SH-SY5Y (cell line): ENCODE measurements around the gene ERAS.

ENCODE experiments used
- GATA2 ChIP-seq: IDR thresholded peaks from 2 replicates; pipeline ENCODE4 v1.6.1; 2011; ENCODE audit warnings: mild to moderate bottlenecking, low read depth, low read length
- GATA3 ChIP-seq: IDR thresholded peaks from 2 replicates; pipeline ENCODE4 v1.6.1; 2011; ENCODE audit warnings: low read depth, mild to moderate bottlenecking, low read length, moderate library complexity

The ERAS gene

GRCh38 chrX:48816014-48816810 lies 10.1 kb upstream of the ERAS start:
- no peak for TF ChIP-seq GATA3
- TF ChIP-seq GATA2, result no peak

DNA sequence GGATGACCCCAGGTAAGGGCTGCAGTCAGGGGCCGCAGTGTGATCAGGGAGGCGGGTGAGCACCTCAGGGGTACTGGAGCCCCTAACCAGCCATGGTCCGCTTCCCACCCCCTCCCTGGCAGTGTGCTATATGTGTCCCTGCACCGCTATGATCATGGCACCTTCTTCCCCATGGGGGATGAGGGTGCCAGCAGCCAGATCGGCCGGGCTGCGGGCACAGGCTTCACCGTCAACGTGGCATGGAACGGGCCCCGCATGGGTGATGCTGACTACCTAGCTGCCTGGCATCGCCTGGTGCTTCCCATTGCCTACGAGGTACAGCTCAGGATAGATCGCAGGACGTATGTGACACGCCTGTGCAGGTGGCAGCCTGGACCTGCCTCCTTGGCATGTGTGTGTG lies 8.2 kb upstream of the ERAS start:
- TF ChIP-seq GATA3, result no peak
- TF ChIP-seq GATA2, result no peak

DNA sequence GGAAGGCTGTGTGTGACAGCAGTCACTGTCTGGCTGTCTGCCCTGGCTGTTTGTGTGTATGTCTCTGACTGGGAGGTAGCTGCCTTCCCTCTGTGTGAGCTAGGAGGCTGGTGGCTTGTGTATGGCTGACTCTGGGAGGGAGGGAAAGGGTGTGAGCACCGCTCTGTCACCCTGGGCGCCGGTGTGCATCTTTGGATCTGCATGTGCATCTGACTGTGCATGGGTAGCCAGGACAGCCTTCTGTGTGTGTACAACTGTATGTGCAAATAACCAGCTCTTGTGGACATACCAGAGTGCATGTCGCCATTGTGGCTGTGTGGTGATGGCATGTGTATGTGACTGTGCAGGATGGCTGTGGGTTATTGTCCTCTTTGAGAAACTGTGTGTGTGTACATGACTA lies 7.4 kb upstream of the ERAS start:
- TF ChIP-seq GATA3, result no peak
- no peak for TF ChIP-seq GATA2

DNA sequence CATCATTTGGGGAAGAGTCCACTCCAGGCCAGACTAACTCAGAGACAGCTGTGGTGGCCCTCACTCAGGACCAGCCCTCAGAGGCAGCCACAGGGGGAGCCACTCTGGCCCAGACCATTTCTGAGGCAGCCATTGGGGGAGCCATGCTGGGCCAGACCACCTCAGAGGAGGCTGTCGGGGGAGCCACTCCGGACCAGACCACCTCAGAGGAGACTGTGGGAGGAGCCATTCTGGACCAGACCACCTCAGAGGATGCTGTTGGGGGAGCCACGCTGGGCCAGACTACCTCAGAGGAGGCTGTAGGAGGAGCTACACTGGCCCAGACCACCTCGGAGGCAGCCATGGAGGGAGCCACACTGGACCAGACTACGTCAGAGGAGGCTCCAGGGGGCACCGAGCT lies 3.3 kb upstream of the ERAS start:
- no peak for TF ChIP-seq GATA2
- no peak for TF ChIP-seq GATA3

DNA sequence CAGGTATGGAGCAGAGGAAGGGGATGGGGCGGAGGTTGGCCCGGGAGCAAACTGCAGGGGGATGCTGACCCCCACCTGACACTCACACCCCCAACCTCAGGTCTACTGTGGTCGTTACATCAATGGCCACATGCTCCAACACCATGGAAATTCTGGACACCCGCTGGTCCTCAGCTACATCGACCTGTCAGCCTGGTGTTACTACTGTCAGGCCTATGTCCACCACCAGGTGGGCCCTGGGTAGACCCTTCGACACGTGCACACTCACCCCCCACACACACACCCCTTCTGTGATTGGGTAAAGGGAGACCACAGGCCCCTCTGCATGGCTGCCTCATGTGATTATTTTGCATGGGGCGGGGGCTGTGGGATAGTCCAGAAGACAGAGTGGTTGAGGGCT lies 2.2 kb upstream of the ERAS start:
- TF ChIP-seq GATA2 (no peak), GATA3 (no peak)

- TF ChIP-seq GATA3, result no peak
- no peak for TF ChIP-seq GATA2
These were observed 752 bp downstream of the ERAS start for GRCh38 chrX:48826876-48827653.

- no peak for TF ChIP-seq GATA2
These were observed 1.3 kb downstream of the ERAS start for GRCh38 chrX:48827654-48827968.

DNA sequence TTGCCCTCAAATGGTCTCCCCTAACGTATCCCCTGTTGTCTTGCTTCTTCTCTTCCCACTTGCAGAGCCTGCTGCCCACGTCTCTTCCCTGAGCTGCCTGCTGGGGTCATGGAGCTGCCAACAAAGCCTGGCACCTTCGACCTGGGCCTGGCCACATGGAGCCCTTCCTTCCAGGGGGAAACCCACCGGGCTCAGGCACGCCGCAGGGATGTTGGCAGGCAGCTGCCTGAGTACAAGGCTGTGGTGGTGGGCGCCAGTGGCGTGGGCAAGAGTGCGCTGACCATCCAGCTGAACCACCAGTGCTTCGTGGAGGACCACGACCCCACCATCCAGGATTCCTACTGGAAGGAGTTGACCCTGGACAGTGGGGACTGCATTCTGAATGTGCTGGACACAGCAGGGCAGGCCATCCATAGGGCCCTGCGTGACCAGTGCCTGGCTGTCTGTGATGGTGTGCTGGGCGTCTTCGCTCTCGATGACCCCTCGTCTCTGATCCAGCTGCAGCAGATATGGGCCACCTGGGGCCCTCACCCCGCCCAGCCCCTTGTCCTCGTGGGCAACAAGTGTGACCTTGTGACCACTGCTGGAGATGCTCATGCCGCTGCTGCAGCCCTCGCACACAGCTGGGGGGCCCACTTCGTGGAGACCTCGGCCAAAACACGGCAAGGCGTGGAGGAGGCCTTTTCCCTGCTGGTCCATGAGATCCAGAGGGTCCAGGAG lies 2.9 kb downstream of the ERAS start:
- no peak for TF ChIP-seq GATA2
- TF ChIP-seq GATA3, result no peak

- TF ChIP-seq GATA3, result no peak
- no peak for TF ChIP-seq GATA2
These were observed 5.0 kb downstream of the ERAS start for GRCh38 chrX:48831136-48831908.

- TF ChIP-seq GATA3 (no peak), GATA2 (no peak)
These were observed 5.6 kb downstream of the ERAS start for GRCh38 chrX:48831909-48832291.

DNA sequence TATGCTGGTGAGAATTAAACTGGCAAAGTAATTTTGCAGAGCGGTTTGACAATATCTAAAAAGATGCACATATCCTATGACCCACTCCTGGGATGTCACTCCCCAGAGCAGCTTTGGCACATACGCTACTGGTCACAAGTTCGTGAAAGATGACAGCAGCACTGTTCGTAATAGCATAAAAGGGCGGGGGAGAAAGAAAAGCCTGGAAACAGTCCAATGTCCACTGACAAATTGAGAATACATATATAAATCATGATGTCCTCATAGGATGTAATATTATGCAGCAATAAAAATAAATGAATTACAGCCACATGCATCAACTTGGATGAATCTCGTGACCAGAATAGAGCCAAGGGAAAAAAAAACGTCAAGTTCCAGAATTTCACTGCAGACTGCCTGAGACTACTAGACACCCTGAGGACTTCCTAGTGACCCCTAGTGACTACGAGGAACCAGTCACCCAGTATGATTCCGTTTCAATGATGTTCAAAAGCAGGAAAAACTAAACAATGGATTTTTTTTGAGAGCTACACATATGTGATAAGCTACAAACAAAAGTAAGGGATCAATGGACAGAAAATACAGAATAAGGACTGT lies 7.3 kb downstream of the ERAS start:
- TF ChIP-seq GATA3 (no peak), GATA2 (no peak)

GRCh38 chrX:48834383-48834709 lies 8.0 kb downstream of the ERAS start:
- no peak for TF ChIP-seq GATA2
- no peak for TF ChIP-seq GATA3

DNA sequence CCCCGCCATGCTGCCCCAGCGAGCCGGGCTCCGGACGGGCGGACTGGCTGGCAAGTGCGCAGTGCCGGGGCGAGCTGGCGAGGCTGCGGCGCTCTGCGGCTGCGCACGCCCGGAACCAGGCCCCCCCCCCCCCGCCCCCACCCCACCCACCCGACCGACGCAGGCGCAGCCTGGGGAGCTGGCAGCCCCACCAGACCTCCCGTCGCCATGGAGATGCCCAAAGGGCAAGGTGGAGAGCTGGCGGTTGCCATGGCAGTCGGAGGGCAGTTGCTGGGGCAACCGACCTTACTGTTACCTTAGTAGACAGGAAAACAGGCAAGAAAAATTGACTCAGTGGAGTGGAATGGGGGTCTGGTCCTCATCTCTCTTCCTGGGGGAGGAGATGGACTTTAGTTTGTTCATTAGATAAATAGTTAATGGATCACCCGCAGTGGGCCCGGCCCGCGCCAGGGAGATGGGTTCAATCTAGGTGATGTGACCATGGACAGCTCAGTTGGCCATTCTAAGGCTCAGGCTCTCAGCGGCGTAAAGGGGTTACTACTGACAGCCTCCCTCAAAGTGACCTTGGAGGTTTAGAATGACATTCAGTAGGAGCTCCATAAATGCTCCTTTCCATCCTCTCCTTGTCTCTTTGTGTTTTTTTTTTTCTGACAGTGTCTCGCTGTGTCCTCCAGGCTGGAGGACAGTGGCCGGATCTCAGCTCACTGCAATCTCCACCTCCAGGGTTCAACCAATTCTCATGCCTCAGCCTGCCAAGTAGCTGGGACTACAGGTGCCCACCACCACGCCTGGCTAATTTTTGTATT lies 9.4 kb downstream of the ERAS start, which contains the start of gene PCSK1N:
Gene PCSK1N (minus strand): TSS at position 87 of the 806 bp plus-strand sequence. CDS start 78 bp downstream, at position 9.
- TF ChIP-seq GATA2, result no peak
- no peak for TF ChIP-seq GATA3
